ENCODE data around the gene RGS10.

- TF ChIP-seq CTCF (IDR thresholded peaks at IDR 0.05) (no peak), POLR2A (IDR thresholded peaks at IDR 0.05) (no peak)
Measured at GRCh38 chr10:119500821-119501220, 41.7 kb downstream of the RGS10 start.
